Smooth muscle cell (in vitro differentiated cells): Measurements from ENCODE around the gene KLF13. TPM values are rescaled to one million over a fixed set of nuclear protein-coding genes. Genes with fewer than 3 reads are reported as not detected.
A peak's percentile ranks its signal among the peaks of the same experiment; 100 is the strongest.

ENCODE experiments used
- DNase-seq: peaks from one replicate; lab custom pipeline; 2025; ENCODE audit not compliant: unreplicated experiment; lab: John Stamatoyannopoulos, UW
- H2AFZ ChIP-seq: fragments of 200-600 bp; sonication (generic); 2 replicates; pipeline ENCODE4 v1.6.0; 2016; ENCODE audit warnings: antibody characterized with exemption, low read depth, mild to moderate bottlenecking
- H3F3A ChIP-seq: fragments of 200-600 bp; sonication (generic); 2 replicates; pipeline ENCODE4 v1.6.0; 2017; ENCODE audit warnings: antibody characterized with exemption, low read depth
- H3K27ac ChIP-seq: fragments of 200-600 bp; sonication (generic); 2 replicates; pipeline ENCODE4 v1.5.1; 2016; ENCODE audit warnings: low read depth, mild to moderate bottlenecking
- H3K27me3 ChIP-seq: fragments of 200-600 bp; sonication (generic); 2 replicates; pipeline ENCODE4 v1.6.1; 2016; ENCODE audit warnings: low read depth, mild to moderate bottlenecking
- H3K36me3 ChIP-seq: fragments of 200-600 bp; sonication (generic); 2 replicates; pipeline ENCODE4 v1.5.1; 2016; ENCODE audit warnings: low read depth
- H3K4me1 ChIP-seq: fragments of 200-600 bp; sonication (generic); 2 replicates; pipeline ENCODE4 v1.5.1; 2016; ENCODE audit warnings: low read depth
- H3K4me2 ChIP-seq: fragments of 200-600 bp; sonication (generic); 2 replicates; pipeline ENCODE4 v1.6.0; 2016; ENCODE audit warnings: mild to moderate bottlenecking
- H3K4me3 ChIP-seq: fragments of 200-600 bp; sonication (generic); 2 replicates; pipeline ENCODE4 v1.5.1; 2016; ENCODE audit warnings: mild to moderate bottlenecking
- H3K79me2 ChIP-seq: fragments of 200-600 bp; sonication (generic); 2 replicates; pipeline ENCODE4 v1.6.0; 2016; ENCODE audit warnings: low read depth, mild to moderate bottlenecking
- H3K9ac ChIP-seq: fragments of 200-600 bp; sonication (generic); 2 replicates; pipeline ENCODE4 v1.6.0; 2016; ENCODE audit warnings: low read depth
- H3K9me3 ChIP-seq: fragments of 200-600 bp; sonication (generic); replicated peaks from 2 replicates; pipeline ENCODE4 v1.5.1; 2016; ENCODE audit warnings: low read depth
- H4K20me1 ChIP-seq: fragments of 200-600 bp; sonication (generic); 2 replicates; pipeline ENCODE4 v1.6.0; 2016; ENCODE audit warnings: low read depth
- WGBS: methylation state at CpG from one replicate; pipeline ENCODE4 v1.1.7; 2016; ENCODE audit warnings: low lambda C conversion rate; 5-methylcytosine and 5-hydroxymethylcytosine counted together
- polyA plus RNA-seq: library from polyadenylated mRNA; unstranded; fragments of >200 nt; fragmentation: Nextera tagmentation; extraction: Ambion mirVana; gene quantifications from 2 replicates; pipeline ENCODE4 v1.2.1, GENCODE V29; 2016
- total RNA-seq: library from RNA; depleted of rRNA; stranded (reverse); fragments of >200 nt; gene quantifications from 2 replicates; pipeline ENCODE4 v1.2.3, GENCODE V29; 2014
- TF ChIP-seq, protein P1 (sequence below): fragments of 200-600 bp; sonication (generic); IDR thresholded peaks from 2 replicates; pipeline ENCODE4 v1.5.1; 2017; ENCODE audit warnings: borderline replicate concordance, mild to moderate bottlenecking, antibody characterized with exemption; ENCODE audit not compliant: insufficient read depth, poor library complexity, severe bottlenecking

KLF13 gene
- total and polyA plus RNA-seq, 2 experiments from 2014 or later: 42.1 to 74.2 TPM

DNA sequence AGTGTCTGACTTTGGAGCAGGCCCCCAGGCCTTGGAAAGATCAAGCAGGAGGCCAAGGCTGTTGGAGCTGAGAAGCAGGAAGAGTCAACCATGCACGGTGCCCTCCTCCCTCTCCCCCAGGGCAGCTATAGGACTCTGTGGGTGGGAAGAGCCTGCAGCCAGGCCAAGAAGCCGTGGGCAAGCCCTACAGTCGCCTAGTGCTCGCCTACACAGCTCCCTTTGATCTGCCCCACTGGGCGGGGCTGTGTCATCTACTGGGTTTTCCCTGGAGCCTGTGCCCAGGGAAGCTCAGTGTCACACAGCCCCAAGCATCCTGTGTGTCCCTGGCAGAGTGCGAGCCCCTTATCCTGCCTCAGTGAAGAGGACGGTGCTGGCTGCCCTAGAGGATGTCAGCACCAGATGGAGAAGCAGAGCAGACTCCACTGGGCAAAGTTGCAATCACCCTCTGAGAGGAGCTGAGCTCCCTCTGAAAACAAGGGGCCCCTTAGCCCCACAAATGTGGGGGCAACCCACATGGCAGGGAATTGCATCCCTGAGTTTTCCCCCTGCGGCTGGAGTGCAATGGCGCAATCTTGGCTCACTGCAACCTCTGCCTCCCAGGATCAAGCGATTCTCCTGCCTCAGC is 72.2 kb downstream of the KLF13 start:
- H3K4me1 ChIP-seq: peaks cover 17% of the 10 kb centered on the region
- peaks cover 13% of the 10 kb centered on the region for H3F3A ChIP-seq
- no peak for DNase-seq
- H3K79me2 ChIP-seq: no peaks in the 10 kb centered on the region
- no peaks in the 10 kb centered on the region for H4K20me1 ChIP-seq
- 28% methylated on average over 10 of the region's 10 CpGs for WGBS
- H3K36me3 ChIP-seq: no peaks in the 10 kb centered on the region
- H3K4me3 ChIP-seq: no peak overlapping the region
- no peaks in the 10 kb centered on the region for H3K9me3 ChIP-seq
- H3K27me3 ChIP-seq: no peaks in the 10 kb centered on the region
- peak overlapping the region; percentile 91 for H3K27ac ChIP-seq
- TF ChIP-seq, protein P1, sequence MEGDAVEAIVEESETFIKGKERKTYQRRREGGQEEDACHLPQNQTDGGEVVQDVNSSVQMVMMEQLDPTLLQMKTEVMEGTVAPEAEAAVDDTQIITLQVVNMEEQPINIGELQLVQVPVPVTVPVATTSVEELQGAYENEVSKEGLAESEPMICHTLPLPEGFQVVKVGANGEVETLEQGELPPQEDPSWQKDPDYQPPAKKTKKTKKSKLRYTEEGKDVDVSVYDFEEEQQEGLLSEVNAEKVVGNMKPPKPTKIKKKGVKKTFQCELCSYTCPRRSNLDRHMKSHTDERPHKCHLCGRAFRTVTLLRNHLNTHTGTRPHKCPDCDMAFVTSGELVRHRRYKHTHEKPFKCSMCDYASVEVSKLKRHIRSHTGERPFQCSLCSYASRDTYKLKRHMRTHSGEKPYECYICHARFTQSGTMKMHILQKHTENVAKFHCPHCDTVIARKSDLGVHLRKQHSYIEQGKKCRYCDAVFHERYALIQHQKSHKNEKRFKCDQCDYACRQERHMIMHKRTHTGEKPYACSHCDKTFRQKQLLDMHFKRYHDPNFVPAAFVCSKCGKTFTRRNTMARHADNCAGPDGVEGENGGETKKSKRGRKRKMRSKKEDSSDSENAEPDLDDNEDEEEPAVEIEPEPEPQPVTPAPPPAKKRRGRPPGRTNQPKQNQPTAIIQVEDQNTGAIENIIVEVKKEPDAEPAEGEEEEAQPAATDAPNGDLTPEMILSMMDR: no peak
- no peak overlapping the region for H2AFZ ChIP-seq
- peak overlapping the region; percentile 17 for H3K4me2 ChIP-seq
- H3K9ac ChIP-seq: no peak overlapping the region

DNA sequence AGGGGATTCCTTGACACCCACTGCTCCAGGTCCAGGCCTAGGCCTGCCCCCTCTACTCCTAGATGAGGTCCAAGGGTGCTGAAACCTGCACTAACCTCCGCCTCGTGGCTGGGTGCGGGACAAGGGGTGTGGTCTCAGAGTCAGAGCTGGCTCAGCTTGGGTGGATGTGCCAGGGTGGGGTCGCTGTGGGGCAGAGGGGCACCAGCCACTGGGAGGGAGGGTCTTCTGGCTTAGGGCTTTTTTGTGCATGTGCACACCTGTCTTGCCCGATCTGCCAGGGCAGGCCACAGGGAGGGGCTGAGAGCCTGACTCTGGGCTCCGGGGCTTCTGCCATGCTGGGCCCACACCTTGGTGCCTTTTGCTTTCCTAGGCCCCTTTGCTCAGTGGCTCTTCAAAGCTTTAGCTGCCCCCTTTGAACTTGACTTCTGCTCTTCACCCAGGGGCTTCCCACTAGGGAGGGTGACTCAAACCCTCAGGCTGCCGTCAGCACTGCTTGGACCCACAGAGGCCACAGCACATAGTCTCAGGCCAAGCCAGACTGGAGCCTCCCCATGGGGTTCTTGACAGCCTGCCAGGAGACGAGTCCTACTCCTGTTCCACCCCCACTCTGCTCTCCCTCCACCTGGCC is 73.0 kb downstream of the KLF13 start:
- 74% methylated on average over 8 of the region's 8 CpGs for WGBS
- H3K9ac ChIP-seq: peak overlapping the region; percentile 69
- no peak for DNase-seq
- no peaks in the 10 kb centered on the region for H4K20me1 ChIP-seq
- H3K27me3 ChIP-seq: no peaks in the 10 kb centered on the region
- H3K4me3 ChIP-seq: no peak overlapping the region
- H3K36me3 ChIP-seq: no peaks in the 10 kb centered on the region
- H3K4me1 ChIP-seq: peaks cover 17% of the 10 kb centered on the region
- H3K79me2 ChIP-seq: no peaks in the 10 kb centered on the region
- H3K9me3 ChIP-seq: no peaks in the 10 kb centered on the region
- H3F3A ChIP-seq: peaks cover 13% of the 10 kb centered on the region
- TF ChIP-seq, protein P1: no peak
- H3K4me2 ChIP-seq: peak overlapping the region; percentile 48
- H2AFZ ChIP-seq: no peak overlapping the region
- H3K27ac ChIP-seq: peak overlapping the region; percentile 91

DNA sequence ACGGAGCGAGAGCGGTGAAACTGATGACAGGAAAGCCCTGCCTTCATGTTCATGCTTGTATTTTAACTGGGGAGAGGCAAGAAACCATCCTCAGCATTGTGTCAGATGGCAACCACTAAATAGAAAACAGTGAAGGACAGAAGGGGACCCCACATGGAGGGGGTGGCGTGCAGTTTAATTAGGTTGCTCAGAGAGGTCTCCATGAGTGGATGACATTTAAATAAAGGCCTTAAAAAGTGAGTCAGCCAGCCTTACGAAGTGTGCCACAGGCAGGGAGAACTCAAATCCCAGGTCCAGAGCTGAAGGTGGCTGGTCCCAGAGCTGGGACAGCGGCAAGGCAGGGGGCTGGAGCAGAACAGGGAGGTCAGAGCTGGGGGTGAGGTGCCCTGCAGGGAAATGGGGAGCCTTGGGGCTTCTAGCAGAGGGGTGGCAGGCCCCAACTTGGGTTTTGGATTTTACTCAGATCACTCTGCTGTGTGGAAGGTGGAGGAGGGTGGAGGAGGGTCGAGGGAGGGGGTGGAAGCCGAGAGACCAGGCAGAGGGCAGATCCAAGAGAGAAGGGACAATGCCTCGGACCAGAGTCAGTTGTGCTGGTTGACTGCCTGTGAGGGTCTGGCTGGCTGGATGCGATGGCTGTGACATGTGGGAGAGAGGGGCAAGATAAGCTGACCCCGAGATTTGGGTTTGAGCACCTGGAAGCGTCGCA is 73.7 kb downstream of the KLF13 start:
- Histone ChIP-seq H3K4me2 (peak overlapping the region; percentile 48), H2AFZ (no peak overlapping the region), H3K79me2 (no peaks in the 10 kb centered on the region), H3K27ac (peak overlapping the region; percentile 91), H3K27me3 (no peaks in the 10 kb centered on the region), H3K4me3 (no peak overlapping the region), H4K20me1 (no peaks in the 10 kb centered on the region), H3K9me3 (no peaks in the 10 kb centered on the region), H3K36me3 (no peaks in the 10 kb centered on the region), H3K4me1 (peaks cover 17% of the 10 kb centered on the region), H3F3A (peaks cover 13% of the 10 kb centered on the region), H3K9ac (peak overlapping the region; percentile 69)
- TF ChIP-seq, protein P1: no peak
- no peak for DNase-seq
- 74% methylated on average over 13 of the region's 13 CpGs for WGBS
